Lower lobe of right lung (tissue), 2 donors: ENCODE results near the gene ATAT1. TPM values are rescaled to one million over a fixed set of nuclear protein-coding genes. Genes with fewer than 3 reads are reported as not detected.

Experiments used
- ATAC-seq, 2 donors: fragments of 200-7000 bp; cut with Tn5 transposase; one replicate each; pipeline ENCODE4 v1.9.1; 2020 to 2022; ENCODE audit warnings: mild to moderate bottlenecking in 2 of 2, moderate library complexity in 2 of 2
- DNase-seq: peaks from one replicate; pipeline ENCODE4 v3.0.0-alpha.2; 2020
- H3K27ac ChIP-seq: fragments of 200-600 bp; one replicate; pipeline ENCODE4 v1.8.0; 2022
- H3K27me3 ChIP-seq: fragments of 200-600 bp; one replicate; pipeline ENCODE4 v1.8.0; 2022; ENCODE audit warnings: low read depth
- H3K36me3 ChIP-seq: fragments of 200-600 bp; one replicate; pipeline ENCODE4 v1.8.0; 2022; ENCODE audit warnings: mild to moderate bottlenecking
- H3K4me1 ChIP-seq: fragments of 200-600 bp; one replicate; pipeline ENCODE4 v1.8.0; 2022
- H3K4me3 ChIP-seq: fragments of 200-600 bp; one replicate; pipeline ENCODE4 v1.8.0; 2022; ENCODE audit warnings: mild to moderate bottlenecking
- H3K9me3 ChIP-seq: fragments of 200-600 bp; one replicate; pipeline ENCODE4 v1.8.0; 2022
- intact Hi-C: fragments of 100-400 bp; cut with DNase I; formaldehyde crosslinking; loops from one replicate; pipeline ENCODE4 v1.11.0; 2022
- total RNA-seq: library from RNA; stranded (reverse); fragmentation: NEBNext Ultra II Directional; extraction: Animal tissue kit (Norgen Biotek cat#: 25700); gene quantifications from one replicate; pipeline ENCODE4 v1.2.1, GENCODE V29; 2021
- TF ChIP-seq, protein P1 (sequence below): fragments of 200-600 bp; IDR thresholded peaks from one replicate; pipeline ENCODE4 v1.8.0; 2022; ENCODE audit warnings: antibody characterized with exemption, mild to moderate bottlenecking
- donor health status: DM: no; HTN: yes; CAD: no; lungs with severe emphysema.

Gene ATAT1
- total RNA-seq, 1 donor from 2014 or later, result 8.9 TPM

DNA sequence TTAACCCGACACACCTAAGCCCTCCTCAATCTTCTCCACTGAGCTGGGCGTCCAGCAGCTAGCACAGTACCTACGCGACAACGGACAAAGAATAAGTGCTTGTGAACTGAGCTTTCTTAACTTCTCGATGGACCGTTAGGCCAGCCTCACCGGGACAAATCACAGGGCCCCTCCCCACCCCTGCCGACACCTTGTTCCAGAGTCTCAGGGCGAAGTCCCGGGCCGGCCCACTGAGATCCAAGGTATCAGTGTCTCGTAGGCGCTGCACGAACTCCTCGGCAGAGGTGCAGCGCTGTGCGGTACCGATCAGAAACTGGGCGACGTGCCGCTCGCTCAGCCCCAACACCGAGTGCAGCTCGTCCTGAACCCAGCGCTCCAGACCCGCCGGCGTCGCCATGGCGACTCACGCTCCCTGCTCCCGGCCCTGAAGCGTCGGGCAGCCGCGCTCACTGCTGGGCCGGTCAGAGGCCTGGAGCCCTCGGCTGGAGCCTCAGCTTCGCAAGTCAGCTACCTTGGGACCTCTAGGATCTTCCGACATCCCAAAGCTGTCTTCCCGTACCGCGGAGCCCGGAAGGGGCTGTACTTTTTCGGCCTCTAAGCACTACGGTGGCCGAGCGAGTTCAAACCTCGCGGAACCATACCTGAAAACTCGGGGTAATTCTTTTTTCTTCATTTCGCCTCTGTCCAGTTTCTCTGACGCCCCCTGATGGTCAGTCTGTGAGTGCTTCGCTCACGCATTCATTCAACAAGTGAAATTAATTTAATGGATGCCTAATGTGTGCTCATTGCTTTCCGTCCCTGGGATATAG, 46.0 kb downstream of the ATAT1 start, which contains the start of gene DHX16:
DHX16 (minus strand) TSS at position 562 of the 809 bp plus-strand sequence; CDS start at position 397, 165 bp downstream.
- H3K36me3 ChIP-seq, result peaks cover 54% of the 10 kb centered on the region
- TF ChIP-seq, protein P1, sequence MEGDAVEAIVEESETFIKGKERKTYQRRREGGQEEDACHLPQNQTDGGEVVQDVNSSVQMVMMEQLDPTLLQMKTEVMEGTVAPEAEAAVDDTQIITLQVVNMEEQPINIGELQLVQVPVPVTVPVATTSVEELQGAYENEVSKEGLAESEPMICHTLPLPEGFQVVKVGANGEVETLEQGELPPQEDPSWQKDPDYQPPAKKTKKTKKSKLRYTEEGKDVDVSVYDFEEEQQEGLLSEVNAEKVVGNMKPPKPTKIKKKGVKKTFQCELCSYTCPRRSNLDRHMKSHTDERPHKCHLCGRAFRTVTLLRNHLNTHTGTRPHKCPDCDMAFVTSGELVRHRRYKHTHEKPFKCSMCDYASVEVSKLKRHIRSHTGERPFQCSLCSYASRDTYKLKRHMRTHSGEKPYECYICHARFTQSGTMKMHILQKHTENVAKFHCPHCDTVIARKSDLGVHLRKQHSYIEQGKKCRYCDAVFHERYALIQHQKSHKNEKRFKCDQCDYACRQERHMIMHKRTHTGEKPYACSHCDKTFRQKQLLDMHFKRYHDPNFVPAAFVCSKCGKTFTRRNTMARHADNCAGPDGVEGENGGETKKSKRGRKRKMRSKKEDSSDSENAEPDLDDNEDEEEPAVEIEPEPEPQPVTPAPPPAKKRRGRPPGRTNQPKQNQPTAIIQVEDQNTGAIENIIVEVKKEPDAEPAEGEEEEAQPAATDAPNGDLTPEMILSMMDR, result peak; percentile 84
- ATAC-seq, result peak; percentile 94 to 96

DNA sequence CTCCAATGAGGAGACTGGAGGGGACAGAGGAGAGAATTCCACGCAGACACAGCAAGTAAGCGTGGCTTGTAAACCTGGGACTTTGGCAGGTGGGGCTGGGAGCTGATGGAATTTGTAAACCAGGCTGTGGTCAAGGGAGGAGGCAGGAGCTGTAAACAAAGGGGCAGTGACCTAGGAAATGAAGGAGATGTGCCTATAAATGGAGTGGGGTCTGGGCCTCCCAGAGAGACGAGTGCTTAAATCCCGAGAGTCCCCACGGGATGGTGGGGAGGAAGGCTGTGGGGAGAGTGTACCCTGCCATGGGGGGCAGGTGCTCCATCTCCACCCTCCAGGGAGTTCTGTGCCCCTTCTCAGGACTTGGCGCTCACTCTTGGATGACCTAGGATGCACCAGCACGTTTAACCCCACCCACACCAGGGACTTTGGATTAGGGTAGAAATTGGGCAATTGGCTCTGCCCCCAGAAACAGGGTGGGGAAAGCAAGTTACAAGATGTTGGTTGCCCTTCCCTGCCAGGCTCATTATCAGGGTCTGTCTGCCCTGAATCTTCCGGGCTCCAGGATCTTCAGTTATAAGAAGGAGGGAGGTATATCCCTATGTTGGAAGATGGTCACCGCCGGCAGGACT, 50.1 kb downstream of the ATAT1 start:
- H3K4me1 ChIP-seq, result peaks cover 44% of the 10 kb centered on the region
- no peak for ATAC-seq
- no peaks in the 10 kb centered on the region for H3K27me3 ChIP-seq
- H3K4me3 ChIP-seq, result no peak overlapping the region
- TF ChIP-seq, protein P1, result no peak
- intact Hi-C loops, result loop anchor here (5.0 kb wide), 1 partner anchor 46 kb away; the partner anchor contains the start of gene TUBB
- H3K36me3 ChIP-seq, result peaks cover 51% of the 10 kb centered on the region
- H3K9me3 ChIP-seq, result no peaks in the 10 kb centered on the region
- DNase-seq, result no peak
- no peak overlapping the region for H3K27ac ChIP-seq

More for the DNA sequence above, 46.0 kb downstream of the ATAT1 start, which contains the start of gene DHX16:
- Histone ChIP-seq H3K27me3 (no peaks in the 10 kb centered on the region), H3K4me1 (peaks cover 22% of the 10 kb centered on the region), H3K9me3 (no peaks in the 10 kb centered on the region), H3K4me3 (peak within 1 kb of the TSS; percentile 90), H3K27ac (peak within 1 kb of the TSS; percentile 75)
- intact Hi-C loops, result no loop called here
- DNase-seq, result peak; percentile 96

DNA sequence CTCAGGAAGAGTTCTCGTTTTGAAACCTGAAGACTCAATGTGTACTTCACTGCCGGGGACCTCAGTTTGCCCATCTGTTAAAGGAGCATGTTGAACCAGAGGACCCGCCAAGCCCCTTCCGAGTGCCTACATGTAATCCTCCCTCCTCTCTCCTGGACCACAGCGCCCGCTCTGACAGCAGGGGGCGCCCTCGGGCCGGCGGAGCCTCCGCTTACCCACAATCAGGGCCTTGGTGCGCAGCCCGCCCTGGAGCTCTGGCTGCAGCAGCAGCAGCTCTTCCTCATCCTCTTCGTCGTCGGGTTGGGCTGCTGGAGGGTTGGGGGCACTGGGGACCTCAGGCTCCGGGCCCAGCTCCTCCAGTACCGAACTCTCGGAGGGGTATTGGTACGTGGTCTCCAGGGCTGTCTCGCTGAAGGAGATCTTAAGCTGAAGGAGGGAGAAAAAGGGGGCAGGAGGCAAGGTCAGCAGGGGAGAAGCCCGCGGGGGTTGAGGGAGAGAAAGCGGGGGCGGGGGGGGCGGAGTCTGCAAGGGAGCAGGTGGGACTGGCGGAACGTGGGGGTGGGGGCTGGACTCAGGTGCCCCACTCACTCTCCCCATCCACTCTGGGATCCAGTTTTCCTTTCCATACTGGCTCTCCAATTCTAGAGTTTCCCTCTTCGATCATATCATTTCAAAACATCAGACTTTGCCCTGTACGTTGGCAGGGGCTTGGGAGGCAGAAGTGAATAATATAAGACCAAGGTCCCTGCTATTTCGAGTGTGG, 52.5 kb downstream of the ATAT1 start:
- Histone ChIP-seq H3K9me3 (no peaks in the 10 kb centered on the region), H3K36me3 (peaks cover 51% of the 10 kb centered on the region), H3K27me3 (no peaks in the 10 kb centered on the region), H3K4me3 (peak overlapping the region; percentile 81), H3K27ac (peak overlapping the region; percentile 19), H3K4me1 (peaks cover 40% of the 10 kb centered on the region)
- ATAC-seq, result peak; percentile 87
- intact Hi-C loops, result loop anchor here (5.0 kb wide), 1 partner anchor 43 kb away; the partner anchor contains the start of gene TUBB
- DNase-seq, result peak; percentile 91
- TF ChIP-seq, protein P1, result peak; percentile 97

DNA sequence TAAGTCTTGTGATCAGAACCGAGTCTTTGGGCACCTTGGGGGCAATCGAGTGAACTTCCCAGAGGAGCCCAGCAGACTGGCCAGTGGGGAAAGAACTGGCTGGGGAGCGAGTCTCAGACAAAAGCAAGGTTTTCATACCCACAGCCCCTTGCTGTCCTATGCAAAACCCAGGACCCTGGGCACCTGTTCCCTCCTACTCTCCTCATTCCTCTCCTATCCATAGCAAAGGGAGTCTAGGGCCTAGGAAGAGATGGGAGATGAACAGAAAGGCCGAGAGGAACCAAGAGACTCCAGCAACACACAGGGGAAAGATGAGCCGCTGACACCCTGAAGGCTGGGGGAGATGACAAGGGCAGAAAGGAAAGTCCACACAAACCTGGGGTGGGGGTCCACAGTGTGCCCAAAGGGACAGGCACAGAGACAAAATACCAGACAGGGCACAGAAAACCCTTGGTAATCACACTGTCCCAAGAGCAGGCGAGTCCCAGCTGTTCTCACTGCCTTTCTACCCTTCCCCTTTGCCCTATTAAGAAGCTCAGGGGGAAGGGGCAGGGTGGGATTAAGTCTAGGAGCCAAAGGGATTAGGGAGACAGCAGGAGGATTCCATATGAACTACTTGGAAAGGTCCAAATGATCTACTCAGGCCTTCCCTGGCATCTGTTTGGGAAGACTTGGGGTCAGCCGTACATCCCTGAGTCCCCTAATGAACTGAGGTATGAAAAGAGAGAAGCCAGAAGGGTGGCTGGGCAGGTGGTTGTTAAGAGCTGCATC, 53.3 kb downstream of the ATAT1 start:
- DNase-seq (no peak), ATAC-seq (no peak)
- intact Hi-C loops, result loop anchor here (5.0 kb wide), 1 partner anchor 42 kb away; the partner anchor contains the start of gene TUBB
- Histone ChIP-seq H3K27me3 (no peaks in the 10 kb centered on the region), H3K36me3 (peaks cover 51% of the 10 kb centered on the region), H3K4me1 (peaks cover 41% of the 10 kb centered on the region), H3K4me3 (peak overlapping the region; percentile 81), H3K27ac (peak overlapping the region; percentile 19), H3K9me3 (no peaks in the 10 kb centered on the region)
- TF ChIP-seq, protein P1, result no peak
